Activated naive CD4-positive, alpha-beta T cell treated with anti-CD3 and anti-CD28 coated beads, Interleukin-2, amount 50 U/mL, for 16 hours (primary cell): ENCODE data around the gene LRIG1.

ENCODE experiments used
- DNase-seq: peaks from one replicate; pipeline ENCODE4 v3.0.0-alpha.2; 2020

The LRIG1 gene

GRCh38 chr3:66413151-66413751 is 87.6 kb downstream of the LRIG1 start:
- no peak for DNase-seq

GRCh38 chr3:66411961-66412887 is 88.6 kb downstream of the LRIG1 start:
- DNase-seq, result no peak

GRCh38 chr3:66411474-66411873 is 89.3 kb downstream of the LRIG1 start:
- DNase-seq, result no peak

- no peak for DNase-seq
Observed at GRCh38 chr3:66410976-66411375, 89.8 kb downstream of the LRIG1 start.

GRCh38 chr3:66409771-66410754 is 90.8 kb downstream of the LRIG1 start:
- DNase-seq, result no peak

GRCh38 chr3:66407611-66408218 is 93.1 kb downstream of the LRIG1 start:
- peak; percentile 77 for DNase-seq

GRCh38 chr3:66406831-66407610 is 93.8 kb downstream of the LRIG1 start:
- no peak for DNase-seq

- no peak for DNase-seq
Observed at GRCh38 chr3:66406163-66406562, 94.7 kb downstream of the LRIG1 start.

GRCh38 chr3:66405701-66406091 is 95.1 kb downstream of the LRIG1 start:
- DNase-seq, result no peak

GRCh38 chr3:66404903-66405700 is 95.7 kb downstream of the LRIG1 start:
- no peak for DNase-seq

- no peak for DNase-seq
Observed at GRCh38 chr3:66404197-66404596, 96.6 kb downstream of the LRIG1 start.

GRCh38 chr3:66403323-66403990 is 97.4 kb downstream of the LRIG1 start:
- no peak for DNase-seq

GRCh38 chr3:66402596-66403290 is 98.1 kb downstream of the LRIG1 start:
- DNase-seq, result no peak

GRCh38 chr3:66401675-66402491 is 98.9 kb downstream of the LRIG1 start:
- DNase-seq, result no peak

- no peak for DNase-seq
Observed at GRCh38 chr3:66401157-66401550, 99.7 kb downstream of the LRIG1 start.

- DNase-seq, result no peak
Observed at GRCh38 chr3:66400411-66401156, 100.2 kb downstream of the LRIG1 start.

- DNase-seq, result no peak
Observed at GRCh38 chr3:66399529-66400232, 101.1 kb downstream of the LRIG1 start.
